ENCODE data around the gene C1QTNF6.

- no peak for TF ChIP-seq CTCF (IDR thresholded peaks at IDR 0.05)
- TF ChIP-seq EP300 (IDR thresholded peaks at IDR 0.05; ENCODE audit: borderline replicate concordance in 1 of 2, low read depth in 1 of 2, low read length in 1 of 2), result no peak
These were observed 14.3 kb downstream of the C1QTNF6 start for GRCh38 chr22:37173709-37174108.
